ENCODE data around the gene S100A5. TPM values are rescaled to one million over a fixed set of nuclear protein-coding genes. Genes with fewer than 3 reads are reported as not detected.

Gene S100A5
- total and polyA plus RNA-seq, 5 donors from 2014 or later, result 1.2 to 3.0 (median 1.8) TPM

- DNase-seq (peak; percentile 71 to 87 (median 77)), ATAC-seq (ENCODE audit: low read depth in 2 of 2) (peak; percentile 15 to 32)
- H3K27me3 Mint-ChIP-seq, result peaks cover 4% of the 10 kb centered on the region
- Histone ChIP-seq H3K4me1 (ENCODE audit: control insufficient read depth, insufficient read depth, low read length, poor library complexity, severe bottlenecking) (peaks cover 56% of the 10 kb centered on the region), H3K36me3 (ENCODE audit: control insufficient read depth, insufficient read depth, low read length) (peaks cover 6% of the 10 kb centered on the region), H3K9me3 (ENCODE audit: control insufficient read depth in 2 of 2, low read length in 2 of 2) (no peaks in the 10 kb centered on the region), H3K27me3 (ENCODE audit: control insufficient read depth, insufficient read depth, low read length) (no peaks in the 10 kb centered on the region), H3K27ac (ENCODE audit: insufficient read depth, low read length, poor library complexity, severe bottlenecking) (peak overlapping the region; percentile 96), H3K4me3 (ENCODE audit: low read depth, low read length) (peak overlapping the region; percentile 90)
- peak overlapping the region; percentile 93 to 99 (median 96) for H3K4me3 Mint-ChIP-seq
- peak overlapping the region; percentile 96 to 97 (median 97) for H3K27ac Mint-ChIP-seq
- no peaks in the 10 kb centered on the region for H3K9me3 Mint-ChIP-seq
- peaks cover 19 to 71% (median 55%) of the 10 kb centered on the region in 4 donors for H3K4me1 Mint-ChIP-seq
- peaks cover 9% of the 10 kb centered on the region for H3K36me3 Mint-ChIP-seq
Measured at GRCh38 chr1:153532769-153533599, 7.8 kb downstream of the S100A5 start.

GRCh38 chr1:153532181-153532580, 8.6 kb downstream of the S100A5 start:
- Mint-ChIP-seq H3K27ac (peak overlapping the region; percentile 96 to 97 (median 97)), H3K27me3 (peaks cover 4% of the 10 kb centered on the region), H3K36me3 (peaks cover 9% of the 10 kb centered on the region), H3K4me1 (peaks cover 19 to 64% (median 51%) of the 10 kb centered on the region in 4 donors), H3K9me3 (no peaks in the 10 kb centered on the region), H3K4me3 (peak overlapping the region; percentile 93 to 99 (median 96))
- Histone ChIP-seq H3K36me3 (ENCODE audit: control insufficient read depth, insufficient read depth, low read length) (peaks cover 6% of the 10 kb centered on the region), H3K4me1 (ENCODE audit: control insufficient read depth, insufficient read depth, low read length, poor library complexity, severe bottlenecking) (peaks cover 56% of the 10 kb centered on the region), H3K27ac (ENCODE audit: insufficient read depth, low read length, poor library complexity, severe bottlenecking) (peak overlapping the region; percentile 96), H3K27me3 (ENCODE audit: control insufficient read depth, insufficient read depth, low read length) (no peaks in the 10 kb centered on the region), H3K4me3 (ENCODE audit: low read depth, low read length) (peak overlapping the region; percentile 59), H3K9me3 (ENCODE audit: control insufficient read depth in 2 of 2, low read length in 2 of 2) (no peaks in the 10 kb centered on the region)
- peak; percentile 30 to 86 (median 38) for DNase-seq
- peak; percentile 44 to 46 for ATAC-seq (ENCODE audit: low read depth in 2 of 2)

DNA sequence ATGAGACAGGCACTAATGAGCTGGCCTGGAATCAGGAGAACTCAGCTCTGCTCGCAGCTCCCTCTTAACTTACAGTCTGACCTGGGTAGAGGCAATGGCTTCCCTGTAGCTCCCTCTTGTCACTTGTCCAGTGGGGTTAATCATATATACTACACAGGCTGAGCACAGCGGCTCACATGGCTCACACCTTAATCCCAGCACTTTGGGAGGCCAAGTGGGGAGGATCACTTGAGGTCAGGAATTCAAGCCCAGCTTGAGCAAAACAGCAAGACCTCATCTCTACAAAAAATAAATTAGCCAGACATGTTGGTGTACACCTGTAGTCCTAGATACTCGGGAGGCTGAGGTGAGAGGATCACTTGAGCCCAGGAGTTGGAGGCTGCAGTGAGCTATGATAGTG, 9.1 kb downstream of the S100A5 start:
- H3K36me3 Mint-ChIP-seq, result peaks cover 9% of the 10 kb centered on the region
- DNase-seq, result no peak
- H3K27ac ChIP-seq (ENCODE audit: insufficient read depth, low read length, poor library complexity, severe bottlenecking), result peak overlapping the region; percentile 96

GRCh38 chr1:153527683-153528040, 13.1 kb downstream of the S100A5 start:
- Mint-ChIP-seq H3K9me3 (no peaks in the 10 kb centered on the region), H3K27me3 (no peaks in the 10 kb centered on the region), H3K36me3 (no peaks in the 10 kb centered on the region), H3K4me3 (no peak overlapping the region), H3K27ac (no peak overlapping the region), H3K4me1 (peaks cover 8 to 26% (median 20%) of the 10 kb centered on the region in 4 donors)
- no peak for DNase-seq
- no peak for ATAC-seq (ENCODE audit: low read depth in 2 of 2)
- Histone ChIP-seq H3K9me3 (ENCODE audit: control insufficient read depth in 2 of 2, low read length in 2 of 2) (no peaks in the 10 kb centered on the region), H3K27me3 (ENCODE audit: control insufficient read depth, insufficient read depth, low read length) (no peaks in the 10 kb centered on the region), H3K4me3 (ENCODE audit: low read depth, low read length) (no peak overlapping the region), H3K27ac (ENCODE audit: insufficient read depth, low read length, poor library complexity, severe bottlenecking) (no peak overlapping the region), H3K36me3 (ENCODE audit: control insufficient read depth, insufficient read depth, low read length) (no peaks in the 10 kb centered on the region), H3K4me1 (ENCODE audit: control insufficient read depth, insufficient read depth, low read length, poor library complexity, severe bottlenecking) (peaks cover 14% of the 10 kb centered on the region)

More for the DNA sequence above, 9.1 kb downstream of the S100A5 start:
- ATAC-seq (ENCODE audit: low read depth in 2 of 2), result no peak
- H3K27ac Mint-ChIP-seq, result peak overlapping the region; percentile 83 to 97 (median 96)
- Histone ChIP-seq H3K4me1 (ENCODE audit: control insufficient read depth, insufficient read depth, low read length, poor library complexity, severe bottlenecking) (peaks cover 52% of the 10 kb centered on the region), H3K27me3 (ENCODE audit: control insufficient read depth, insufficient read depth, low read length) (no peaks in the 10 kb centered on the region), H3K4me3 (ENCODE audit: low read depth, low read length) (no peak overlapping the region), H3K36me3 (ENCODE audit: control insufficient read depth, insufficient read depth, low read length) (peaks cover 6% of the 10 kb centered on the region), H3K9me3 (ENCODE audit: control insufficient read depth in 2 of 2, low read length in 2 of 2) (no peaks in the 10 kb centered on the region)
- no peaks in the 10 kb centered on the region for H3K9me3 Mint-ChIP-seq
- H3K4me3 Mint-ChIP-seq, result peak overlapping the region in 3 of 4 donors; percentile 36 to 93 (median 41)
- H3K27me3 Mint-ChIP-seq, result peaks cover 4% of the 10 kb centered on the region
- peaks cover 19 to 61% (median 48%) of the 10 kb centered on the region in 4 donors for H3K4me1 Mint-ChIP-seq

DNA sequence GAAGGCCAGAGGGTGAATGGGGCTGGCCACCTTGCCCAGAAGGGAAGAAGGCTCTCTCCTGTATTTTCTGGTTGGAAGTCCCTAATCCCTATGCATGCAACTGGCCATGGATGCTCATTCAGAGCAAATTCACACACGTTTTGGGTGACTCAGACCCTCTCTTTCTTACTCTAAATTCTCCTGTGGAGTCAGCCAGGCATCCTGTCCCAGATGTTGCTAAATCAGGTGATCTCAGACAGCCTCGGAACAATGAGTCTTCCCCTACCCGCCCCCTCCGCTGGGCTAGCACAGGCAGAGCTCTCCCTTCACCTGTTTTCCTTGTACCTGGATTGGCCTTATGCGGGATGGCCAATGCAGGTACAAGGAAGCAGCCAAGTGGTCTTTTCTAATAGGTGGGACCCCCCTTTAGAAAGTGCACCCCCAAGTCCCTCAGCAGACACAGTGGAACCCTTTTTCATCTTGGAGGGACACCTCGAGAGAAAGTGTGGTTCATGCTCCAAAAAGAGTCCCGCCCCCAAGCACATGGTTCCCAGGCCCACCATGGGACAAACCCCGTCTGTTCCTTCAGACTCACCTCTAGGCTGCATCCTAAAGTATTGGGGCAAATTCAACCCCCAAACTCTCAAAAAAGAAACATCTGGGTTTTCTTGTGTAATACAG, 13.6 kb downstream of the S100A5 start:
- DNase-seq (no peak), ATAC-seq (ENCODE audit: low read depth in 2 of 2) (no peak)
- H3K27ac Mint-ChIP-seq, result no peak overlapping the region
- H3K4me1 Mint-ChIP-seq, result peaks cover 6 to 22% (median 17%) of the 10 kb centered on the region in 4 donors
- Histone ChIP-seq H3K4me1 (ENCODE audit: control insufficient read depth, insufficient read depth, low read length, poor library complexity, severe bottlenecking) (peaks cover 9% of the 10 kb centered on the region), H3K27ac (ENCODE audit: insufficient read depth, low read length, poor library complexity, severe bottlenecking) (no peak overlapping the region), H3K9me3 (ENCODE audit: control insufficient read depth in 2 of 2, low read length in 2 of 2) (no peaks in the 10 kb centered on the region), H3K4me3 (ENCODE audit: low read depth, low read length) (no peak overlapping the region), H3K27me3 (ENCODE audit: control insufficient read depth, insufficient read depth, low read length) (no peaks in the 10 kb centered on the region), H3K36me3 (ENCODE audit: control insufficient read depth, insufficient read depth, low read length) (no peaks in the 10 kb centered on the region)
- H3K4me3 Mint-ChIP-seq, result no peak overlapping the region
- no peaks in the 10 kb centered on the region for H3K9me3 Mint-ChIP-seq
- H3K36me3 Mint-ChIP-seq, result no peaks in the 10 kb centered on the region
- H3K27me3 Mint-ChIP-seq, result no peaks in the 10 kb centered on the region

DNA sequence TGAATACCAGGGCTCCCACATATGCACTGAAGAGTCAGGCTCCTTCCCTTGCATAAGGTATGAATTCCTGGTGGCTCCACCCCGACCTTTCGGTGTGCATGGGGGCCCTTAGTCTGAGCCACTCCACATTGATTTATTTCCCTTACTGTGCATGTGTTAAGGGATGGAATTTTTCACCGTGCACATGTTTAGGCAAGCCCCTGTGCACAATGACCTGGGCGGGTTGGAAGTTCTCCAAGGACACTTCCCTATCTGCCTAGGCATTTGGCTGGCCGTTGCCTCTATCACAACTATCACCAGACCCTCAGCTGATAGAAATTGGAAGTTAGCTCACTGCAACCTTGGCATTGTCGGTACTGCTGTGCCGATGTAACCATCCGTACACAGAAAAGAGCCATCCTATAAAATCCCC, 14.6 kb downstream of the S100A5 start:
- Histone ChIP-seq H3K4me1 (ENCODE audit: control insufficient read depth, insufficient read depth, low read length, poor library complexity, severe bottlenecking) (no peaks in the 10 kb centered on the region), H3K36me3 (ENCODE audit: control insufficient read depth, insufficient read depth, low read length) (no peaks in the 10 kb centered on the region), H3K27ac (ENCODE audit: insufficient read depth, low read length, poor library complexity, severe bottlenecking) (no peak overlapping the region), H3K4me3 (ENCODE audit: low read depth, low read length) (no peak overlapping the region), H3K9me3 (ENCODE audit: control insufficient read depth in 2 of 2, low read length in 2 of 2) (no peaks in the 10 kb centered on the region), H3K27me3 (ENCODE audit: control insufficient read depth, insufficient read depth, low read length) (no peaks in the 10 kb centered on the region)
- H3K9me3 Mint-ChIP-seq, result no peaks in the 10 kb centered on the region
- no peaks in the 10 kb centered on the region for H3K27me3 Mint-ChIP-seq
- ATAC-seq (ENCODE audit: low read depth in 2 of 2) (no peak), DNase-seq (no peak)
- no peak overlapping the region for H3K4me3 Mint-ChIP-seq
- peaks cover 5 to 13% (median 9%) of the 10 kb centered on the region in 4 donors for H3K4me1 Mint-ChIP-seq
- peak overlapping the region in 1 of 3 donors; percentile 76 for H3K27ac Mint-ChIP-seq
- no peaks in the 10 kb centered on the region for H3K36me3 Mint-ChIP-seq

GRCh38 chr1:153525088-153525728, 15.5 kb downstream of the S100A5 start:
- H3K4me3 Mint-ChIP-seq, result no peak overlapping the region
- peaks cover 2 to 6% (median 5%) of the 10 kb centered on the region in 4 donors for H3K4me1 Mint-ChIP-seq
- Histone ChIP-seq H3K27me3 (ENCODE audit: control insufficient read depth, insufficient read depth, low read length) (no peaks in the 10 kb centered on the region), H3K9me3 (ENCODE audit: control insufficient read depth in 2 of 2, low read length in 2 of 2) (no peaks in the 10 kb centered on the region), H3K36me3 (ENCODE audit: control insufficient read depth, insufficient read depth, low read length) (no peaks in the 10 kb centered on the region), H3K4me3 (ENCODE audit: low read depth, low read length) (no peak overlapping the region), H3K4me1 (ENCODE audit: control insufficient read depth, insufficient read depth, low read length, poor library complexity, severe bottlenecking) (no peaks in the 10 kb centered on the region), H3K27ac (ENCODE audit: insufficient read depth, low read length, poor library complexity, severe bottlenecking) (no peak overlapping the region)
- H3K9me3 Mint-ChIP-seq, result no peaks in the 10 kb centered on the region
- ATAC-seq (ENCODE audit: low read depth in 2 of 2) (no peak), DNase-seq (no peak)
- H3K27ac Mint-ChIP-seq, result peak overlapping the region in 1 of 3 donors; percentile 65
- no peaks in the 10 kb centered on the region for H3K36me3 Mint-ChIP-seq
- H3K27me3 Mint-ChIP-seq, result no peaks in the 10 kb centered on the region
